GM21360 (cell line): ENCODE measurements around the gene TRIM41.
A peak's percentile ranks its signal among the peaks of the same experiment; 100 is the strongest.

Experiments
- ATAC-seq: cut with Tn5 transposase; IDR thresholded peaks from one replicate; pipeline ENCODE4 v1.9.1; 2021; ENCODE audit warnings: mild to moderate bottlenecking, moderate library complexity; ENCODE audit not compliant: unreplicated experiment

TRIM41 gene

DNA sequence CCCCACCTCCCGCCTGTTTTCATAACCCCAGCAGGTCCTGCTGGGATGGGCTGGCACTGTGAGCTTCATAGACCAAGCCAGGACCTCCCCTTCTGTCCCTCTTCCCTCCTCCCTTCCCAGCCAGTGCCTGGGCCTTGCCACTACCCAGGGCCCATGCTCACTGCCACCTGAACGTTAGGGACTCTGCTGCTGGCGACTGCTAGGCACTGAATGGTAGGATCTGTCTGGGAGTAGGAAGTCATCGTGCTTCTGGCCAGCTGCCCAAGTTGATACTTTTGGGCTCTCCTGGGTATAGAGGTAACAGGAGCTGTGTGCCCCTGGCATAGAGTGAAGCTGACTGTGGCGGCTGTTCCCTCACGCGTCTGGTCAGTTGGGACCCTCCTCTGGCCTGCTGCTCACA lies 8.4 kb downstream of the TRIM41 start:
- no peak for ATAC-seq

DNA sequence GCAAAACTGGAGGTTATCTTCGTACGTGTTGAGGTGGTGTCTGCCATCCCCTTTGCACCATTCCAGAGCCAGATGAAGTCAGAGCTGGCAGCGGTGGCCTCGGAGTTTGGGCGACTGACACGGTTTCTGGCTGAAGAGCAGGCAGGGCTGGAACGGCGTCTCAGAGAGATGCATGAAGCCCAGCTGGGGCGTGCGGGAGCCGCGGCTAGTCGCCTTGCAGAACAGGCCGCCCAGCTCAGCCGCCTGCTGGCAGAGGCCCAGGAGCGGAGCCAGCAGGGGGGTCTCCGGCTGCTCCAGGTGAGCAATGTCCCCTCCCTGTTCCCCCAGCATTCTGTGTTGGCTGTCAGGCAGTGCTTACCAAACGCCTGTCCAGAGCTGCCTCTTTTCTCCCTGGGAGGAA lies 9.5 kb downstream of the TRIM41 start:
- ATAC-seq: no peak

DNA sequence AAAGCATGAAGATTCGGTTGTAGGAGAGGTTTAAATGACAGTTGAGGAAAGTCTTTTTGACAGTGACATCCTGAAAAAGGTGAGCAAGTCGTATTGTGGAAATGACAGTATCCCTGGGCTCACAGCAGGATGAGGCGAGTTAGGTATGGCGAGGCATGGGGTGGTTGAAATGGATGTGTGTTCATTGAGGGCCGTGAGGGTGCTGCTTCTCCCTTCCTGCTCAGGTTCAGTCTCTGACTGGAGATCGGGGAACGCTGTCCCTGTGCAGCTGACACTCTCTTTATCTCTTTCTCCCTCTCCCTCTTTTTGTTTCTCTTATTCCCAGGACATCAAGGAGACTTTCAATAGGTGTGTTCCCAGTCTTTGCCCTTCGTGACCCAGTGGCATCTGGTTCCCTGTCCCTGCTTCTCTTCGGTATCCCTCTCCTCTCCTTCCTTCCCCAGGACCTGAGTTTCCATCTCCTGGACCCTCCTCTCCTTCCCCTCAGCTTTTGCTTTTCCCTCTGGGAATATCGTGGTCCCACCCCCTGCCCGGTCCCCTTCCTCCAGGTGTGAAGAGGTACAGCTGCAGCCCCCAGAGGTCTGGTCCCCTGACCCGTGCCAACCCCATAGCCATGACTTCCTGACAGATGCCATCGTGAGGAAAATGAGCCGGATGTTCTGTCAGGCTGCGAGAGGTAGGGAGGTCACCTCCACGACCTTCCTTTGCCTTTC lies 10.2 kb downstream of the TRIM41 start:
- ATAC-seq: no peak

DNA sequence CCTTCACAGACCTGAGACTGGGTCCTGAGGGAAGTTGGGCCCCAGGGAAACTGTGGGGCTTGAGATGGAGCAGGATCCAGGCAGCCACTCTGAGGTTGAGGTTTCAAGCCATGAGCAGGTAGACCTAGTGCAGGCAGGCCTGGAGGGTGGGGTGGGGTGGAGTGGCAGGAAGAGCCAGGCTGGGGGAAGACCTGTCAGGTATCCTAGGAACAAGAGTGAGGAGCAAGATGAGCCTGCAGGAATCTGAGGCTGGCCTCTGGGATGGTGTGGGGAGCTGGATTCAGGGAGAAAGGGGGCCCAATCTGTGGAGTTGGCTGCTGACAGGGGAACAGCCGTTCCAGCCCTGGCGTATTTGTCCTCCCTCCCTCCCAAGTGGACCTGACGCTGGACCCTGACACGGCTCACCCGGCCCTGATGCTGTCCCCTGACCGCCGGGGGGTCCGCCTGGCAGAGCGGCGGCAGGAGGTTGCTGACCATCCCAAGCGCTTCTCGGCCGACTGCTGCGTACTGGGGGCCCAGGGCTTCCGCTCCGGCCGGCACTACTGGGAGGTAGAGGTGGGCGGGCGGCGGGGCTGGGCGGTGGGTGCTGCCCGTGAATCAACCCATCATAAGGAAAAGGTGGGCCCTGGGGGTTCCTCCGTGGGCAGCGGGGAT lies 10.8 kb downstream of the TRIM41 start:
- ATAC-seq: no peak

DNA sequence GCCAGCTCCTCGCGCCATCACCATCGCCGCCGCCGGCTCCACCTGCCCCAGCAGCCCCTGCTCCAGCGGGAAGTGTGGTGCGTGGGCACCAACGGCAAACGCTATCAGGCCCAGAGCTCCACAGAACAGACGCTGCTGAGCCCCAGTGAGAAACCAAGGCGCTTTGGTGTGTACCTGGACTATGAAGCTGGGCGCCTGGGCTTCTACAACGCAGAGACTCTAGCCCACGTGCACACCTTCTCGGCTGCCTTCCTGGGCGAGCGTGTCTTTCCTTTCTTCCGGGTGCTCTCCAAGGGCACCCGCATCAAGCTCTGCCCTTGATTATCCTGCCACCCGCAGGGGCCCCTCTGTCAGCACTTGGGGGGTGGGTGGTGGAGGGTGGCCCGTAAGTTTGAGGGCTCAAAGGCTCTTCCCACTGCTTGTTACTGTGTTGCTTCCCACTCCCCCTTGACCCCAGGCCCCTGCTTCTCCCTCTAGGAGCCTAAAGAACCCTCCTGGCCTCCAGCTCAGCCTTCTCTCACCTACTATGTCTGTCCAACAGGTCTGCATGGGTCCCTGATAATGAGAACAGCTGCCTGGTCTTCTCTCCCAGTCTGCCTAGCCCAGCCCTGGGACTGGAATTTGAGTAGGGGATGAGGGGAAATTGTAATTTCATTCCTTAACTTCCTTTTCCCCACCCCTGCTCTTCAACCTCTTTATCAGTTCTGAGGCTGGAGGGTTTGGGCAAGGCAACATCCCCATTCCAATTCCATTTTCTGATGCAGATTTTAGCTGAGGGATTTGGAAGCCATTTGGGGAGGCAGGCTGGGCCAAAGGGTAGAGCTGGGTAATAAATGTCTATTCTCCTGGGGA lies 11.6 kb downstream of the TRIM41 start:
- no peak for ATAC-seq

DNA sequence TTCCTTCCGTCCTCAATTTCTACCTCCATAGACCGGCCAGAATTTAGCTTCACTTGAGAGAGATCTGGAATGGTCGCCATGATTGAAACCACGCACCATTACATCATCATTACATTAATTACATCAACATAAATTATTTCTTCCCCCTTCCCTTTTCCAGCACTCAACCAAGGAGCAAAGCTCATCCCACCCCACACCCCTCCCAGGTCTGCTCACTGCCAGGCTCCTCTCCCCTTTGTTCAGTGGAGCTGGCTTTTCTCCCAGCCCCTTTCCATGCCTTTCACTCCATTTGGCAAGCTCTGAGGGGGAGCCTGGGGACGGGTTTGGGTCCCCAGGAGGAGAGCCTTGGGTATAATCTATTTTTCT lies 12.2 kb downstream of the TRIM41 start:
- ATAC-seq: no peak

GRCh38 chr5:181235689-181236366 lies 12.7 kb downstream of the TRIM41 start:
- no peak for ATAC-seq

DNA sequence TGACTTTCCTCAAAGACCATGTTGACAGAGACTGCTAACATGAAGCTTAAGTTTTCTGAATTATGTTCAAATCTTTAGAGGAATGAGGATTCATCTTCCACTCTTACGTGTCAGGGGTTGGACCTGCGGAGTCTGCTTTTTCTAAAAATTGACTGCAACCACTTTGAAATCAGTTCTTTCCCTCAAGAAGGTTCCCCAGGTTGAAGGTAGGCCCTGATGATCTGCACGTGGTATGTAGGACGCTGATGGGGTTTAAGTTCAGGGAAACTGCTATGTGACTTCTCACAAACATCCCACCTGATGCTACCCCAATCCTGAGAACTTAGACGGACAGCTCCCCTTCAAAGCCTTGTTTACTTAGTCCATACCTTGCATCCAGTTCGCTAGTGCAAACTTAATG lies 13.4 kb downstream of the TRIM41 start:
- ATAC-seq: no peak

DNA sequence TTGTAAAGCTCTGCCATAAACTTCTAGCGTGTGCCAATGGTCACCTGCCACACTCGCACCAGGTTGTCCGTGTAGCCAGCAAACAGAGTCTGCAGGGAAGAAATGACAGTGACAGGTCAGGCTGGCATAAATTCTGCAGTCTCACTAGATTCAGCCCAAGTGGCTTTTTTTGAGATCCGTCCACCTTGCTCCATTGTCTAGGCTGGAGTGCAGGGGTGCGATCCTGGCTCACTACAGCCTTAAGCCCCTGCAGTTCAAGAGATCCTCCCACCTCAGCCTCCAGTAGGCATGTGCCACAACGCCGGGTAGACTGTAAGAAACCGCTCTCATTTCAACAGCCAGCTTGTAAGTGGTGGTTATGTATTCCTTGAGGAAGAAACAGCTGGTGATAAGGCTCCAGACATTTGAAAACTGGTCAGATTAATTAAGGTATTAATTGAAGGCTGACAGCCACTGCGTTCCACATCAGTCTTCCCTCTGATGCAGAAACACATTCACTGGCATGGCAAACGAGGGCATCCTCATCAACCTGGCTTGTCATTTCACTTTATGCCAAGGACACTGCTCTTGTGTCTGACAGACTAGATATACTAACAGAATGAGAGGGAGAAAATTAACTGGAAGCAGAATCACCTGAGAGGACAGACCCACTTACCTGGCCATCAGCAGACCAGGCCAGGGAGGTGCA lies 14.0 kb downstream of the TRIM41 start:
- no peak for ATAC-seq

- ATAC-seq: no peak
These were observed 14.8 kb downstream of the TRIM41 start for GRCh38 chr5:181237729-181238385.

- no peak for ATAC-seq
These were observed 16.1 kb downstream of the TRIM41 start for GRCh38 chr5:181239062-181239663.

DNA sequence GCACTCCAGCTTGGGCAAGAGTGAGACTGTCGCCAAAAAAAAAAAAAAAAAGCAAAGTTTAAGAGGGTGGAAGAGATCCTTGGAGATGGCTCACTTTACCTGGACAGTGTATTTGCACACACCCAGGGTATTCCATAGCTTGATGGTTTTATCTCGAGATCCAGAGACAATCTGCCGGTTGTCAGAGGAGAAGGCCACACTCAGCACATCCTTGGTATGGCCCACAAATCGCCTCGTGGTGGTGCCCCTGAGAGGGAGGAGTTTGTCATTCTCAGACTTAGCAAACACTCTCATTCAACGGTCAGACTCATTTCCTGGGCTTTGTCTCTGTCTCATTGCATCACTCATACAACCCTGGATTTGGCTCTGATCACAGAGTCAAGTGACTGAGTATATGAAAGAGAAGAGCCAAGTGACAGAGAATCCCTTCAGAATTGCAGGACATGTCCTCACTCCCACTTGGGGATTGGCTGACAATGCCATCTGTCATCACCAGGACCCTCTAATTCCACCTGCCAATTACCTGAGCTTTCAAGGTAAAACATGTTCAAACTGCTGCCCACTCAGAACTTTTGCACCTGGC lies 18.4 kb downstream of the TRIM41 start:
- no peak for ATAC-seq

DNA sequence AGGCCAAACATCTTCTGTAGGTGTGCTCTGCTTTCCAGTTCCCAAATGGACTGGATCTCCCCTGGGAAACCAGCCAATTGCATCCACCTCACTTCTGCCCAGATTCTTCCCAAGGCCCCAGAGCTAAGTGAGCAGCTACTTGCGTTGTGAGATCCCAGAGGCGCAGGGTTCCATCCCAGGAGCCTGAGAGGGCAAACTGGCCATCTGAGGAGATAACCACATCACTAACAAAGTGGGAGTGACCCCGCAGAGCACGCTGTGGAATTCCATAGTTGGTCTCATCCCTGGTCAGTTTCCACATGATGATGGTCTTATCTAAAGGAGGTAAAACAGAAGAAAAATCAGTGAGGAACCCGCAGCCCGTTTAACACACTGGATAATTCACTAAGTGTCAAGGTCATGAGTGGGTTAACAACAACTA lies 19.0 kb downstream of the TRIM41 start:
- no peak for ATAC-seq

DNA sequence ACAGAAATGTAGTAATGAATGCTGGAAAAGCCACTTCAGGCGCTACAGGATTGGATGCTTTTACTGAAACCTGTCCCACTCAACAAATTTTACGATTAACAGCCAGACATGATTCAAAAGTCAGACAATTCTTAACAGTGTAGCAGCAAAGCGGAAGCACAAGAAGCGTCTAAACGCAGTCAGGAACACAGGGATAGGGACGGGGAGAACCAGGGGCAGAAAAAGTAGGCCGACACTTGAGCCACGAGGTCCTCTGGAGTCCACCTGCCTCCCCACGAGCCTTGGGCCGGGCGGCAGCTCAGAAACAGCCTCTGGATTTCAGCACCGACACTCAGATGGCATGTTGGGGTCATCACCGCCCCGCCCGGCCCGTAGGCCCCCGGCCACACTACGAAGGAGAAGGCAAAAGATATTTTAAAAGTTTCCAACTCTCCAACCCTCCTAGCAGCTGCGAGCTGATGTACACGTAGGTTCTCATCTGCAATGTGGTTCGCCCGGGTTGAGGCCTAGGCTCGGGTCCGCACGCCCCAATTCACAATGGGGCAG lies 20.0 kb downstream of the TRIM41 start:
- ATAC-seq: no peak

- peak; percentile 56 for ATAC-seq
These were observed 20.7 kb downstream of the TRIM41 start, which contains the start of gene RACK1 for GRCh38 chr5:181243564-181244343. Gene RACK1, minus strand, starts transcription at chr5:181243906. Its CDS starts 106 bp downstream, at chr5:181243800.

- ATAC-seq: peak; percentile 3
These were observed 22.6 kb downstream of the TRIM41 start for GRCh38 chr5:181245427-181246275.
